ENCODE results near the gene COL17A1. TPM values are rescaled to one million over a fixed set of nuclear protein-coding genes. Genes with fewer than 3 reads are reported as not detected.

The COL17A1 gene
- total RNA-seq, 4 donors from 2014 or later = 36.0 to 181 (median 173) TPM

DNA sequence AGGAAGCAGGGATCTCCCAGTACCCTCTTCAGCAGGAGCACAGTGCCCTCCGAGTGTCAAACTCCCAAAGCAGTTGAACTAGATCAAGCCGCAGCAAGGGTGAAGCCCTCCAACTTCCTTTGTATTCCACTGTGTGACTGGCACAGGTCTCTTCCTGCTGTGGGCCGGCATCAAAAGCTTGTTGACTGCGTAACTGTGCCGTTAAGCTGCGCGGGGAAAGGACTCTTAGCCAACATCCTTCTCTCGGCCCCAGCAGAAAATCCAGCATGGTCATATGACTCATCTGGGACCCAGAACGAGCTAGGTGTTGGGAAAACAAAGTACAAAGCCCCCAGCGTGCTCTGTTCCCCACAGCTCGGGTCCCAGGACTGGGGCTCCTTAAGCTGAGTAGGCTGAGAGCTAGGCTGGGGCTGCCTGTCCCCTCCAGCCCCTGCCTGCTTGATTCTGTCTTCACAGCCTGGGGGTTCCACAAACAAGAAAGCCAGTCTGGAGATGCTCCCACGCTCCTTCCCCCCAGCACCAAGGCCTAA is 52.2 kb downstream of the COL17A1 start:
- in situ Hi-C loops (cut with MboI; ENCODE audit: low pct_ligation_motif_present in 1 of 4, low pct_unique_long_range_greater_than_20kb in 1 of 4, low sequenced_read_pairs in 3 of 4) = loop anchor here in 1 of 4 donors (25.0 kb wide), 1 partner anchor 179 kb away; no protein-coding TSS in a partner anchor
- WGBS, 2 donors (ENCODE audit: low coverage in 1 of 2) = 73% methylated on average over 12 of the region's 12 CpGs; no CpG with 5 or more reads in 1 of the 2 donors
- intact Hi-C loops (cut with DNase I; ENCODE audit: low total_unique reads) = no loop called here
- no peak overlapping the region for H3K27ac ChIP-seq
- no peak for TF ChIP-seq EP300 (IDR thresholded peaks at IDR 0.05; ENCODE audit: low read depth)
- no peak for TF ChIP-seq POLR2AphosphoS5 (IDR thresholded peaks at IDR 0.05)
- TF ChIP-seq, protein P1, sequence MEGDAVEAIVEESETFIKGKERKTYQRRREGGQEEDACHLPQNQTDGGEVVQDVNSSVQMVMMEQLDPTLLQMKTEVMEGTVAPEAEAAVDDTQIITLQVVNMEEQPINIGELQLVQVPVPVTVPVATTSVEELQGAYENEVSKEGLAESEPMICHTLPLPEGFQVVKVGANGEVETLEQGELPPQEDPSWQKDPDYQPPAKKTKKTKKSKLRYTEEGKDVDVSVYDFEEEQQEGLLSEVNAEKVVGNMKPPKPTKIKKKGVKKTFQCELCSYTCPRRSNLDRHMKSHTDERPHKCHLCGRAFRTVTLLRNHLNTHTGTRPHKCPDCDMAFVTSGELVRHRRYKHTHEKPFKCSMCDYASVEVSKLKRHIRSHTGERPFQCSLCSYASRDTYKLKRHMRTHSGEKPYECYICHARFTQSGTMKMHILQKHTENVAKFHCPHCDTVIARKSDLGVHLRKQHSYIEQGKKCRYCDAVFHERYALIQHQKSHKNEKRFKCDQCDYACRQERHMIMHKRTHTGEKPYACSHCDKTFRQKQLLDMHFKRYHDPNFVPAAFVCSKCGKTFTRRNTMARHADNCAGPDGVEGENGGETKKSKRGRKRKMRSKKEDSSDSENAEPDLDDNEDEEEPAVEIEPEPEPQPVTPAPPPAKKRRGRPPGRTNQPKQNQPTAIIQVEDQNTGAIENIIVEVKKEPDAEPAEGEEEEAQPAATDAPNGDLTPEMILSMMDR (IDR thresholded peaks at IDR 0.05) = no peak
- no peak for DNase-seq
- peaks cover 0 to 24% (median 2%) of the 10 kb centered on the region in 4 donors for H3K36me3 ChIP-seq
- no peaks in the 10 kb centered on the region for H3K4me1 ChIP-seq
- no peaks in the 10 kb centered on the region for H3K27me3 ChIP-seq
- no peak overlapping the region for H3K4me3 ChIP-seq
- H3K9me3 ChIP-seq = no peaks in the 10 kb centered on the region

DNA sequence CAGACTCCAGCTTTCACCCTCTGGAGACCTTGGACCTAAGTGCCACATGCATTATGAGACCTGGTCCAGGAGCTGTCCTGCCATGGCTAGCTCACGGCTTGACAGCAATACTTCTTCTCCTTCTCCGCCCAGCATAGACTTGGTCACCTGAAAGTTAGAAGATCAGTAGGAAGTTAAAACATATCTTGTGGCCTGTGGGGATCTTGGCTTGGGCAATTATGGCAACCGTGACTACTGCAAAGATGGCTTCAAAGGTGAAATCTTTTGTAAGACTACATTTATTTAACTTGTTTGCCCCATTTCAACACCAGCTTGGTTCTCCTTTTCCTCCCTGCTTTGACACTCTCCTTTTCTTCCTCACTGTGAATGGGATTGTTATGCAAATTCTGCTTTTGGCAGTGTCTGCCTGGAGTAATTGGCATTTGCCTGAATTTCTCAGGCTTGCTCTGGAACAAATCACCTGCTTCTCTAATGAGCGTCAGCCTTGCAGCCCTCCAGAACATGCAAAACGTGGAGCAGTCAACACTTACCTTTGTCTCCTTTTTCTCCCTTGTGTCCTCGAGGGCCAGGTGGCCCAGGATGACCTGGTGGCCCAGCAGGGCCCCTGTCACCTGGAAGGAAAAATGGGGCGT is 53.4 kb downstream of the COL17A1 start:
- Histone ChIP-seq H3K27ac (no peak overlapping the region), H3K36me3 (peaks cover 0 to 24% (median 3%) of the 10 kb centered on the region in 4 donors), H3K9me3 (no peaks in the 10 kb centered on the region), H3K27me3 (no peaks in the 10 kb centered on the region), H3K4me3 (no peak overlapping the region), H3K4me1 (no peaks in the 10 kb centered on the region)
- in situ Hi-C loops (cut with MboI; ENCODE audit: low pct_ligation_motif_present in 1 of 4, low pct_unique_long_range_greater_than_20kb in 1 of 4, low sequenced_read_pairs in 3 of 4) = loop anchor here in 1 of 4 donors (25.0 kb wide), 1 partner anchor 180 kb away; no protein-coding TSS in a partner anchor
- intact Hi-C loops (cut with DNase I; ENCODE audit: low total_unique reads) = no loop called here
- TF ChIP-seq POLR2AphosphoS5 (IDR thresholded peaks at IDR 0.05) = no peak
- no peak for TF ChIP-seq POLR2A (IDR thresholded peaks at IDR 0.05)
- TF ChIP-seq EP300 (IDR thresholded peaks at IDR 0.05; ENCODE audit: low read depth) = no peak
- TF ChIP-seq, protein P1 (IDR thresholded peaks at IDR 0.05) = no peak
- no peak for DNase-seq
- 84 to 90% methylated on average over 3 to 7 of the region's 7 CpGs for WGBS, 2 donors (ENCODE audit: low coverage in 1 of 2)

DNA sequence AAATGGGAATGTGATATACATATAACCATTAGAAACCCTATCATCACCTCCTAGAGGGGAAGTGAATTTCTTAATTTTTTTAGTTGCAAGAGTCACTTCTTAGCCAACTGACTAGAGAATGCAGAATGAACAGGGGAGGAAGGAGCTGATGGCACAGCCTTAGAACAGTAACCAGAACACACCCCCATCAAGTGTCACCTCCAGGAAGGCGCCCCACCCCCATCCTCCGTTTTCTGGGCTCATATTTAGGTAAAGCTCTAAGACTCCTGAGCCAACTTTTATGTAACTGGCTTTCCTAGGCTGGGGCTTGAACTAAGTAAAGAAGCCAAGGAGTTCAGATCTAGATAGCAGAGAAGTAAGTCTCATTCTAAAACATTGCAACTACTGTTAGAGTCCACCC is 54.0 kb downstream of the COL17A1 start:
- in situ Hi-C loops (cut with MboI; ENCODE audit: low pct_ligation_motif_present in 1 of 4, low pct_unique_long_range_greater_than_20kb in 1 of 4, low sequenced_read_pairs in 3 of 4) = loop anchor here in 1 of 4 donors (25.0 kb wide), 1 partner anchor 181 kb away; no protein-coding TSS in a partner anchor
- H3K4me3 ChIP-seq = no peak overlapping the region
- no peaks in the 10 kb centered on the region for H3K9me3 ChIP-seq
- intact Hi-C loops (cut with DNase I; ENCODE audit: low total_unique reads) = no loop called here
- 86% methylated on average over 2 of the region's 2 CpGs; no CpG with 5 or more reads in 1 of the 2 donors for WGBS, 2 donors (ENCODE audit: low coverage in 1 of 2)
- no peaks in the 10 kb centered on the region for H3K27me3 ChIP-seq
- H3K4me1 ChIP-seq = no peaks in the 10 kb centered on the region
- DNase-seq = no peak
- H3K27ac ChIP-seq = no peak overlapping the region
- H3K36me3 ChIP-seq = peaks cover 0 to 24% (median 5%) of the 10 kb centered on the region in 4 donors
- TF ChIP-seq, protein P1 (IDR thresholded peaks at IDR 0.05) = no peak
- TF ChIP-seq EP300 (IDR thresholded peaks at IDR 0.05; ENCODE audit: low read depth) (no peak), POLR2A (IDR thresholded peaks at IDR 0.05) (no peak), POLR2AphosphoS5 (IDR thresholded peaks at IDR 0.05) (no peak)

DNA sequence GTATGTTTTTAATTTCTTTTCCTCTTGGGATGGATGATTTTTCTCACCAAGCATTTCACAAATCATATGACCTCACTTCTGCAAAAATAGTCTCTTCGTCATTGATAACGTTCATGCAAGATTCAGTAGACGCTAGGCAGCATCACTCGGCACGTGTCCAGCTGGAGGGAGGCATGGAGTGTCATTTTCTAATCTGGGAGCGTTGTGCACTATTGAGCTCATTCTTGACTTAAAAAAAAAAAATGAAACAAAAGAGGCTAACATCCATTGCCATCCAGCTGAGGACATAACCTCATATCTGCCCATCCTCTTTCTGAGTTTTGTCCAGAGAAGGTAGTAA is 56.2 kb downstream of the COL17A1 start:
- intact Hi-C loops (cut with DNase I; ENCODE audit: low total_unique reads) (no loop called here), in situ Hi-C loops (cut with MboI; ENCODE audit: low pct_ligation_motif_present in 1 of 4, low pct_unique_long_range_greater_than_20kb in 1 of 4, low sequenced_read_pairs in 3 of 4) (loop anchor here in 1 of 4 donors (25.0 kb wide), 1 partner anchor 183 kb away; no protein-coding TSS in a partner anchor)
- DNase-seq = no peak
- Histone ChIP-seq H3K9me3 (no peaks in the 10 kb centered on the region), H3K4me3 (no peak overlapping the region), H3K36me3 (peaks cover 0 to 34% (median 14%) of the 10 kb centered on the region in 4 donors), H3K4me1 (no peaks in the 10 kb centered on the region), H3K27me3 (no peaks in the 10 kb centered on the region), H3K27ac (no peak overlapping the region)
- TF ChIP-seq POLR2A (IDR thresholded peaks at IDR 0.05) (no peak), POLR2AphosphoS5 (IDR thresholded peaks at IDR 0.05) (no peak), EP300 (IDR thresholded peaks at IDR 0.05; ENCODE audit: low read depth) (no peak)
- TF ChIP-seq, protein P1 (IDR thresholded peaks at IDR 0.05) = no peak
- 83 to 92% methylated on average over 6 of the region's 6 CpGs for WGBS, 2 donors (ENCODE audit: low coverage in 1 of 2)

Measured in transverse colon (tissue), 4 donors.